H4 (cell line): ENCODE measurements around the gene ABCB6. TPM values are rescaled to one million over a fixed set of nuclear protein-coding genes. Genes with fewer than 3 reads are reported as not detected.

Source experiments
- DNase-seq: peaks from one replicate; pipeline ENCODE4 v3.0.0-alpha.2; 2015; ENCODE audit warnings: low spot score
- total RNA-seq: library from RNA; depleted of rRNA; stranded (reverse); fragments of >200 nt; shearing (Covaris generic); gene quantifications from 2 replicates; pipeline ENCODE4 v1.2.3, GENCODE V29; 2014

ABCB6 gene
- total RNA-seq, 1 experiment from 2014 or later = 47.2 TPM

- DNase-seq = no peak
Observed at GRCh38 chr2:219184121-219184520, 34.6 kb downstream of the ABCB6 start.

DNA sequence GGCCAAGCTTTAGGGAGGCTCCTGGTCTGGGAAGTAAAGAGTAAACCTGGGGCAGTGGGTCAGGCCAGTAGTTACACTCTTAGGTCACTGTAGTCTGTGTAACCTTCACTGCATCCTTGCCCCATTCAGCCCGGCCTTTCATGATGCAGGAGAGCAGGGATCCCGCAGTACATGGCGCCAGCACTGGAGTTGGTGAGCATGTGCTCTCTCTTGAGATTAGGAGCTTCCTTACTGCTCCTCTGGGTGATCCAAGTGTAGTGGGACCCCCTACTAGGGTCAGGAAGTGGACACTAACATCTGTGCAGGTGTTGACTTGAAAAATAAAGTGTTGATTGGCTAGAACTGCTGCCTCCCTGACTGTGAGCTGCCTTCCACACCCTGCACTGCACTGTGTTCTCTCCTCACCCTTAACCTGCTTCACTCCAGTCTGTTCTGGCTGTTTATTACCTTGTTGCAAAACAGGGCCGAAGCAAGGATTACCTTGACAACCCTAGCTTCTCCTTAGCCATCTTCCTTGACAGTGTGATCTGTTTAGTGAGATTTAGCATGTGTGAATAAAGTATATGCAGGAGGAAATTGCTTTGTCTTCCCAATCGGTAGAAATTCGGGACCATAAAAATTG lies 35.5 kb downstream of the ABCB6 start:
- DNase-seq = no peak

- no peak for DNase-seq
Observed at GRCh38 chr2:219182331-219183150, 36.2 kb downstream of the ABCB6 start.

- DNase-seq = no peak
Observed at GRCh38 chr2:219181531-219181930, 37.2 kb downstream of the ABCB6 start.

- DNase-seq = no peak
Observed at GRCh38 chr2:219180961-219181360, 37.8 kb downstream of the ABCB6 start.

DNA sequence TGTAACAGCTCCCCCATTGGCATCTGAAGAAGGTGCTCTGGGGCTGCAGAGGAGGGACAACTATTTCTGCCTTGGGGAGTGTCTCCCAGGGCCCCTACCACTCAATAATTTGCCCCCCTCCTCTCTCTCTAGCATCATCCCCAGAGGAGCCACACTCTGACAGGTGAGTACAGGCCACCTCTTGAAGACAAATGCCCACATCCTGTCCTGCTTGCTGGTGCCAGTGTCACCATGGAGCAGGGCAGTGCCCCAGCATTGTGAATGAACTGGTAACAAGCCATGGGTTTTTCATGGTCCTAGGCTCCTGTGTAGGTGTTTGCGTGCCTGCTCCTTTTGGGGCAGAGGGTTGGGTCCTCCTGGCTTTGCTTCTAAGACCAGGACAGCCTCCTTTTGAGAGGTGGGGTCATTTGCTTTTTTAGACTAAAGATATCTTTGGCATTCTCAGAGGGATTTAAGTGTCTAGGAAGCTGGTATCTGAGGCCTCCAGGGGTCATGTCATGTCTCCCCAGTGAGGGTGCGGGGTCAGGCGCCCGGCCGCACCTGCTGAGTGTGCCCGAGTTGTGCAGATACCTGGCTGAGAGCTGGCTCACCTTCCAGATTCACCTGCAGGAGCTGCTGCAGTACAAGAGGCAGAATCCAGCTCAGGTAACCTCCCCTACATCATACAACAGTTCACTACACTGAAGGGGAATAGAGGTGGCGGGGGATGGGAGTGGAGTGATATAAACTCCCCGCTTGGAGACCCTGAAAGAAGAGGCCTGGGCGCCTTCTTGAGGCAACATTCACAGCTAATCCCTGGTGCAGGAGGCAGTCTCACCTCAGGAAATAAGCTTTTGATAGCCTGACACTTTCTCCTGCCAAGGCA lies 38.9 kb downstream of the ABCB6 start:
- DNase-seq = no peak

GRCh38 chr2:219178377-219179175 lies 40.2 kb downstream of the ABCB6 start:
- no peak for DNase-seq

DNA sequence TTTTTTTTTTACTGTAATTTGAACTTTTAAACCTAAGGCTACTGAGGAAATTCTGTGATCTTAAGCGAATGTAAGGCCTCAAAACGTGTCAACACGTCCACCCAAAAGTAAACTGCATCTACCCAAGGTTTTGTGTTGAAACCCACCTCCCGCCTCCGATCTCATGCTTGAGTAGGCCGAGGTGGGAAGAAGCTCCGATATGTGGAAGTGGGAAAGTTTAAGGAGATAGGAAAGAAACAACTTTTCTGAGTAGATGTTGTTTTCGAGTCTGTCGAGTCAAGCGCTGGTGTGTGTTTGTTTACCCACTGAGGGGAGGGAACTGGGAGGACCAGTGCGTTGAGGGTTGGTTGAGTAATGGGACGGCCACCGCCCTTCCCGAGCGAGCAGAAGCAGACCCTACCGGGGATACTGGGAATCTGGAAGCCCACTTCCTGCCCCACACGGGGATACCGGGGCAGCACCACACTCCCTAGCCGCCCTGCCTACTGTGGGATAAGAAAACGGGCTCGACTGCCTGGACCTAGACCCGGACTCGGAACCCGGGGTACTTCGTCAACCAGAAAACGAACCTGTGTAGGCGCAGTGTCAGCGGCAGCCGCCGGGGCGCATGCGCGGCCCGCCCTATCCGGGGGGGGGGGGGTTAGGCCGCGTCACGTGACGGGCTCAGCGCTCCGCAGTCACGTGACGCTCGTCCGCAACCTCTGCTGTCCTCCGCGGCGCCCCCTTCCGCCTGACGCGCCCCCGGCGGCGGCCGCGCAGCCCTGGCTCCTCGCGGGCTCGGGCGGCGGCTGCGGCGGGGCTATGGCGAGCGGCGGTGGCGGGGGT lies 41.0 kb downstream of the ABCB6 start, which contains the start of gene RETREG2:
Gene RETREG2 (plus strand): TSS at position 724 of the 825 bp plus-strand sequence. CDS start 78 bp downstream, at position 802.
- DNase-seq = peak; percentile 83

GRCh38 chr2:219176818-219177551 lies 41.8 kb downstream of the ABCB6 start, which contains the start of gene CNPPD1:
Gene CNPPD1, minus strand, starts transcription at chr2:219176925. Its CDS starts 97 bp downstream, at chr2:219176828.
- DNase-seq = peak; percentile 70

- DNase-seq = no peak
Observed at GRCh38 chr2:219175928-219176817, 42.6 kb downstream of the ABCB6 start.

GRCh38 chr2:219175486-219175885 lies 43.3 kb downstream of the ABCB6 start:
- no peak for DNase-seq

DNA sequence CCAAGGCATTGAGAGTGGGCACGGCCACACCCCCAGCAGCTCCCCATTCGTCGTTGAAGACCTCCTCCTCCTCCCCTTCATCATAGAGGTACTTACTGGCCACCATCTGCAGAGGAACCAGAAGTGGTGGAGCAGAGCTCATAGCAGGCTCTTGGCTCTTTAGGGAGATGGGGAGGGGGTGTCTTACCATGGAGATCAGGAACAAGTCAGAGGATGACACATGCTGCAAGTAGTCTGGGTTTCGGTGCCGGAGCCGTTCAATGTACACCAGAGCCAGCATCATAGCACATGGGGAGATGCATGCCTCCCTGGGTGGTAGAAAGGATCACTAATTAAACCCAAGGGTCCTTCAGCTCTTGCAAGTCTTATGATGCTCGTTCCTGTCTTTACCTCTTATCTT lies 44.0 kb downstream of the ABCB6 start:
- DNase-seq = no peak

- DNase-seq = no peak
Observed at GRCh38 chr2:219174146-219174545, 44.6 kb downstream of the ABCB6 start.

- DNase-seq = no peak
Observed at GRCh38 chr2:219173176-219173575, 45.6 kb downstream of the ABCB6 start.

DNA sequence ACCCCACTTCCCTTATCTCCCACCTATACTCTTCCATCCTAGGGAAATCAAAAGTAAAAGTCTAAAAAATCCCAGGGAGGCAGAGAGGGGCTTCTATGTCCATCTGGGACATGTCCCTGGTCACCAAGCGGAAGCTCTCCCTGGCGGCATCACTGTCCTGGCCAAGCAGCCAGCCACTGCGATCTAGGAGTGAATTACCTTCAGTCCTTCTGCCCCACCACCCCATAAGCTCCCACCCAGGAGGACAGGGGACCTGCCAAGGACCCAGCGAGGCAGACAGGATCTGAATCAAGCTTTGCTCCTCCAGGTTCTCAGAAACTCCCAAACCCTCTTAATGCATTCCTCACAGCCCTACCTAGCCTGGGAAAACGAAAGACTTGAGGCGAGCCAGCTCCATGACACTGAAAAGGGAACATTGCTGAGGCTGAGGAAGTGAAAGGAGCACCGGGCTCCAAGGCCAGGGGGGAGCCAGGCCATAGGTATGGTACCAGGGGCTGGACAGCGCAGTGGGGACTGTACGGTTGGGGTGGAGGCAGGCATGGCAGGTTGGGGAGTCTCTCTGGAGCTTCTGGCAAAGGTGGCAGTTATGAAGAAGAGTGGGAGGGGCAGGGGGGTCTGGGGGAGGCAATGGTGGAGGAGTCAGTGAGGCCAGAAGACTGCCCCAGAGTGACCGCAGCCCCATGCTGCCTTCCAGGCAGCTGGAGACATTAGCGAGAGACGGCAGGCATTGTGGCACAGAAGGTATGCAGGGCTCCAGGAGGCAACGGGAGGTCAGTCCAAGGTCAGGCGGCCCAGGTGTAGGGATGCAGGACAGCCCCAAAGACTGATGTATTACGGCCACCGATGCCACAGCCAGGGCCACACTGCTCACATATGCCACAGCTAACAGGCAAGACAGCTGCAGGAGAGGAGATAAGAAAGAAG lies 46.3 kb downstream of the ABCB6 start:
- DNase-seq = no peak

DNA sequence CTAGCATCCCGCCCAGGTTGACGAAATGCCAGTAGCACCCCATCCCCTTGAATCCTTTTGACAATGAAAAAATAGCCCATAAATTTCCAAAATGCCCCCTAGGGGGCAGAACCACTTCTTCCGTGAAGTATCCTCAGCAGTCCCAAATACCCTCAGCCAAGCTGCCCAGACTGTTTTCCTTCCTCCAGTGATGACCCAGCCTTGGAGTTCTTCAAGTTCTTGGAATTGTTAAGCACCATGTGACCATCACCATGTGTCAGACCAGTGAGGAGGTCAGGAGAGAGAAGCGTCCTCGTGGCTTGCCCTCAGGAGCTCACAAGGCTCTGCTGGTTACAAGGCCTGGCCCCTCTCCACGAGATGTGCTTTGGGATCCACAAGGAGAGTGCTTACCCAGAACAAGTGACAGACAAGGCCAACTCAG lies 47.5 kb downstream of the ABCB6 start:
- peak; percentile 40 for DNase-seq

DNA sequence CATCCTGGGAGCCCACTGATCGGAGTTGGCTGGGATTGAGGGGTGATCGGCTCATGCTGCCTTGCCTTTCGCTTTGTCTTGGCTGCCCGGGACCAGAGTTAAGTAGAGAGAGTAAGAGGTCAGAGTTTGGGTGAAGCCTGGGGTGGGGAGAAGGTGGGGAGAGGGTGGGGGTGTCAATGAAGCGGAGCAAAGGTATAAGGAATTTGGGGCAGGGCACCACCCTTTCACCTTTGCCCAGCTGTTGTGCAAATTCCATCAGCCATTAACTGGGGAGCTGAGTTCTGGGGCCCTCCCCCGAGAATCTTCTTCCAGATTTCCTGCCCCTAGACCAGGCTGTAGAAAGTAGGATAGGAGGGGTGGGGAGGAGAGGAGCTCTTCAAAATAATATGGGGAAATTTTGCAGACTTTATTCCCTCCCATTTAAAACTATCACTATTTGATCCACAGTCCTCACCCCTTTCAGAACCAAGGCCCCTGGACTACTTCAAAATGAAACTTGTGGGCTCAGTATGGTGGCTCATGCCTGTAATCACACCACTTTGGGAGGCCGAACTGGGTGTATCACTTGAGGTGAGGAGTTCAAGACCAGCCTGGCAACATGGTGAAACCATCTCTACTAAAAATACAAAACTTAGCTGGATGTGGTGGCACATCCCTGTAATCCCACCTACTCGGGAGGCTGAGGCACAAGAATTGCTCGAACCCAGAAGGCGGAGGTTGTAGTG lies 48.7 kb downstream of the ABCB6 start, which contains the start of gene SLC23A3:
Gene SLC23A3 (minus strand): TSS at position 100 of the 725 bp plus-strand sequence. CDS start 45 bp downstream, at position 55.
- no peak for DNase-seq
